ENCODE data around the gene RPL32.

Gene RPL32

GRCh38 chr3:12815078-12815477 lies 26.3 kb downstream of the RPL32 start:
- H3K27ac ChIP-seq (ENCODE audit: poor library complexity, severe bottlenecking) = no peak overlapping the region
- H3K9me3 ChIP-seq (ENCODE audit: severe bottlenecking) = no peaks in the 10 kb centered on the region
- no peak for ATAC-seq (ENCODE audit: low read depth)
- no peak for TF ChIP-seq CTCF (IDR thresholded peaks at IDR 0.05; ENCODE audit: poor library complexity, severe bottlenecking)
- no peak for DNase-seq (ENCODE audit: low spot score)
- H3K36me3 ChIP-seq (ENCODE audit: low read depth) = no peaks in the 10 kb centered on the region
- no peaks in the 10 kb centered on the region for H3K4me1 ChIP-seq (ENCODE audit: insufficient read depth, poor library complexity, severe bottlenecking)
- H3K27me3 ChIP-seq (ENCODE audit: insufficient read depth, poor library complexity, severe bottlenecking) = no peaks in the 10 kb centered on the region
- no peak overlapping the region for H3K4me3 ChIP-seq (ENCODE audit: severe bottlenecking)

- no peak overlapping the region for H3K27ac ChIP-seq (ENCODE audit: poor library complexity, severe bottlenecking)
- DNase-seq (ENCODE audit: low spot score) (no peak), ATAC-seq (ENCODE audit: low read depth) (no peak)
- no peaks in the 10 kb centered on the region for H3K36me3 ChIP-seq (ENCODE audit: low read depth)
- no peaks in the 10 kb centered on the region for H3K4me1 ChIP-seq (ENCODE audit: insufficient read depth, poor library complexity, severe bottlenecking)
- H3K9me3 ChIP-seq (ENCODE audit: severe bottlenecking) = no peaks in the 10 kb centered on the region
- TF ChIP-seq CTCF (IDR thresholded peaks at IDR 0.05; ENCODE audit: poor library complexity, severe bottlenecking) = no peak
- H3K27me3 ChIP-seq (ENCODE audit: insufficient read depth, poor library complexity, severe bottlenecking) = no peaks in the 10 kb centered on the region
- H3K4me3 ChIP-seq (ENCODE audit: severe bottlenecking) = no peak overlapping the region
Measured at GRCh38 chr3:12813967-12814366, 27.4 kb downstream of the RPL32 start.

GRCh38 chr3:12812812-12813211 lies 28.6 kb downstream of the RPL32 start:
- Histone ChIP-seq H3K9me3 (ENCODE audit: severe bottlenecking) (no peaks in the 10 kb centered on the region), H3K4me3 (ENCODE audit: severe bottlenecking) (no peak overlapping the region), H3K27ac (ENCODE audit: poor library complexity, severe bottlenecking) (no peak overlapping the region), H3K4me1 (ENCODE audit: insufficient read depth, poor library complexity, severe bottlenecking) (no peaks in the 10 kb centered on the region), H3K27me3 (ENCODE audit: insufficient read depth, poor library complexity, severe bottlenecking) (no peaks in the 10 kb centered on the region), H3K36me3 (ENCODE audit: low read depth) (no peaks in the 10 kb centered on the region)
- ATAC-seq (ENCODE audit: low read depth) (no peak), DNase-seq (ENCODE audit: low spot score) (no peak)
- no peak for TF ChIP-seq CTCF (IDR thresholded peaks at IDR 0.05; ENCODE audit: poor library complexity, severe bottlenecking)

GRCh38 chr3:12810961-12811360 lies 30.4 kb downstream of the RPL32 start:
- TF ChIP-seq CTCF (IDR thresholded peaks at IDR 0.05; ENCODE audit: poor library complexity, severe bottlenecking) = no peak
- peak overlapping the region; percentile 16 for H3K27ac ChIP-seq (ENCODE audit: poor library complexity, severe bottlenecking)
- H3K4me3 ChIP-seq (ENCODE audit: severe bottlenecking) = no peak overlapping the region
- no peaks in the 10 kb centered on the region for H3K27me3 ChIP-seq (ENCODE audit: insufficient read depth, poor library complexity, severe bottlenecking)
- no peaks in the 10 kb centered on the region for H3K4me1 ChIP-seq (ENCODE audit: insufficient read depth, poor library complexity, severe bottlenecking)
- no peak for DNase-seq (ENCODE audit: low spot score)
- no peaks in the 10 kb centered on the region for H3K36me3 ChIP-seq (ENCODE audit: low read depth)
- ATAC-seq (ENCODE audit: low read depth) = no peak
- no peaks in the 10 kb centered on the region for H3K9me3 ChIP-seq (ENCODE audit: severe bottlenecking)

- peak overlapping the region; percentile 16 for H3K27ac ChIP-seq (ENCODE audit: poor library complexity, severe bottlenecking)
- peak; percentile 69 for TF ChIP-seq CTCF (IDR thresholded peaks at IDR 0.05; ENCODE audit: poor library complexity, severe bottlenecking)
- H3K9me3 ChIP-seq (ENCODE audit: severe bottlenecking) = no peaks in the 10 kb centered on the region
- H3K27me3 ChIP-seq (ENCODE audit: insufficient read depth, poor library complexity, severe bottlenecking) = no peaks in the 10 kb centered on the region
- H3K4me1 ChIP-seq (ENCODE audit: insufficient read depth, poor library complexity, severe bottlenecking) = no peaks in the 10 kb centered on the region
- peak overlapping the region; percentile 38 for H3K4me3 ChIP-seq (ENCODE audit: severe bottlenecking)
- no peaks in the 10 kb centered on the region for H3K36me3 ChIP-seq (ENCODE audit: low read depth)
- DNase-seq (ENCODE audit: low spot score) (peak; percentile 96), ATAC-seq (ENCODE audit: low read depth) (peak; percentile 96)
Measured at GRCh38 chr3:12810013-12810780, 31.2 kb downstream of the RPL32 start.

All from RWPE2 (cell line).